Measurements from ENCODE around the gene MTR.

The MTR gene

DNA sequence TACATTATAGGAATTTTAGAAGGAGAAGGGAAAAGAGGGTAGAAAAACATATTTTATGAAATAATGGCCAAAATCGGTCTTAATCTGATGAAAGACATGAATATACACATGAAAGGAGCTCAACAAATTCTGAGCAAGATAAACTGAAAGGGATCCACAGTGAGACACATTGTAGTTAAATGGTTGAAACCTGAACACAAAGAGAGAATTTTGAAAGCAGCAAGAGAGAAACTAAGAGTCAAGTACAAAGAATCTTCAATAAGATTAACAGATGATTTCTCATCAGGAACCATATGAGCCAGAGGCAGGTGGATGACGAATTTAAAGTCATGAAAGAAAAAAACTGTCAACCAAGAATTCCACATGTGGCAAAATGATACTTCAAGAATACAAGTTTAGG, 15.8 kb upstream of the MTR start:
- no peak for FAIRE-seq

DNA sequence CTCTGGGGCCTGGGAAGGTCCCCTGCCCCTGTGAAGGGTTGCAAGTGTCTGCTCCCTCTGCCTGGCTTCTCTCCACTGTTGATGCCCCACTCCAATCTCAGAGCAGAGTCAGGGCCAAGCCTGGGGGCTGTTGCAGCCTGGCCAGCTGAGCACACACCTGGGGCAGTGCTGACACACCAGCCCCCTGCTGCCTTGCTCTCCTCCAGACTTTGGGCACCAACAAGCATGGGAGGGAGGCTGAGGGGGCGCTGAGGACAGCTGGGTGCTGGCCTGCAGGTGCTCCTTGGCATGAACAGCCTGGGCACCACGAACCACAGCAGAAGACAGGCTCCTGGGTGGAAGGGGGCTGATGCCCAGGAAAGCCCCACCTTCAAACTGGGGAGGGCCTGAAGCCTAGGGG, 9.6 kb upstream of the MTR start:
- no peak for FAIRE-seq

DNA sequence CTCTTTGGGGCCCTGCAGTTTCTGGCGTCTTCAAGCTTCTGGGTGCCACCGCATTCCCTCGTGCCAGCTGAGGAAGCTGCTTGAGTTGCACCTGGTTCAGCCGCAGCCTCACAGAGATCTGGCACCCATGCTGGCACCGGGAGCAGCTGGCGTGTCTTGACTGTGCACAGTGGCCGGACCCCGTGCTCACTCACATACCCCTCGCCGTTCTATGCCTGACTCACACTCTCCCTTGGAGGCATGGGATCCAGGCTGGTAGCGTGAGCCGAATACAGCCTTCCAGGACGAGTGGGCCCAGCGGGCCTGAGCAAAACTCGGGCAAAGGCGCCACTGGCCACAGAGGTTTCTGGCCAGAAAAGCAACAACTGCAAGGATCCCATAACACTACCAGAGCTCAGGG, 8.6 kb upstream of the MTR start:
- no peak for FAIRE-seq

- FAIRE-seq, result no peak
Measured at GRCh38 chr1:236794585-236795034, 482 bp upstream of the MTR start.

DNA sequence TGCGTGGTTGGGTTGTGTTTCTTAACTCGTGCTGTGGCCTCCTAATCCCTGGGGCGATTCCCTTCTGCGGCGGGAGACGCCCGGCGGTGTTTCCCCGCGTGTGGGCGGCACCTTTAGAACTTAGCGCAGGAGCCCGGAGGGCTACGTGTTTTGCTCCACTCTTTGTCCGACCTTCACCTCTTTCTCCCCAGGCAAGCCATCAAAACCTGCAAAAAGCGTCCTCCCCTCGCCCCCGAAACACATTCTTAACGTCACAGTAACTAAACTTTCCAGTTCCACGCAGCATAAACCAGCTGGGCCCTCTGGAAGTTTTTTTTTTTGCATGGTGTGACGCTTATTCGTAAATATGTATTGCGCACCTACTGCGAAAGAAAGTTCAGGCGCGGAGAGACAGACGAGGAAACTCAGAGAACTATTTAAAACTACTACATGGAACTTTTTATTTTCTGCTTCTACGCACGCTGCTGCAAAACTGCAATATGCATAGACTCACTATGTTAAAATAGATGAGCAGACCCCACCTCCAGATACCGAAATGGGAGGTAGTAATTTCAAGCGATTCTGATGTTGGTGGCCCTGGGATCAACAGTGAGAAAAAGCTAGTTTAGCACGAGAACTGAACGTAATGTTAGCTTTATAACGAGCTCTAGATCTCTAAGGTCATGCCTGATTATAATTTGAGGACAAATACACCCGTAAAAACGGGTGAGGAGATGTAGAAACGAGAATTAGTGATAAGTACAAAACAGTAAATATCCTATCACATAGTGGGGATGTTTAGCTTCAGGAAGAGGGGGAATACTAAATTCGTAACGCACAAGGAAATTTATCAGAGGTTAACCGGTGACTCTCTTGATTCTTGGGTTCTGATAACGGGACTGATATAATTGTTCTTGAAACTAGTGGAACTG, 920 bp downstream of the MTR start:
- no peak for FAIRE-seq

- no peak for FAIRE-seq
Measured at GRCh38 chr1:236799001-236799400, 3.9 kb downstream of the MTR start.

DNA sequence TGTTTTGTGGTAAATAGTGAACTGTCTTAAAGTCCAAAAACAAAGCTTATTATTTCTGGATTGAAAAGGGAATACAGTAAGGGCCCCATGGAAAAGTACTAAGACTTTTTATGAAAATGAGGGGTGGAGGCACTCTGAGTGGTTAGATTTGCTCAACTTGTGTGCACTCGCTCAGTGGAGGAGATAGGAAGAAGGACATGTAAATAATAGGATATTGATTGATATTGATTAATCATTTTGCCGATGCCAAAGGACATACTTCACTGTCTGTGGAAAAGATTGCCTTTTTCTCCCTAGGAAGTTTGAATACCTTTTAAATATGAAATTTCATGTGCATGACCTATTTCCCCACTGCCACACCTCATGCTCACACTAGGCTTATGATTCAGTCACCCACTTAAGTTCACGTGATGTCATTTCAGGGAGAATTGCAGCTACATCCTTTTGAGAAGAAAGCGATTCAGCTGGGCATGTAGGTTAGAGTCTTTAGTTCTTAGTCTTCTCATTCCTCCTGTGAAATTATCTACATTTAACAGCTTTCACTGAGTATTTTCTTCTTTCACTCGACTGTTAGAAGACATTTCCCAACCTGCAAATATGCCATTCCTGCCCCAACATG, 5.0 kb downstream of the MTR start:
- FAIRE-seq, result no peak

DNA sequence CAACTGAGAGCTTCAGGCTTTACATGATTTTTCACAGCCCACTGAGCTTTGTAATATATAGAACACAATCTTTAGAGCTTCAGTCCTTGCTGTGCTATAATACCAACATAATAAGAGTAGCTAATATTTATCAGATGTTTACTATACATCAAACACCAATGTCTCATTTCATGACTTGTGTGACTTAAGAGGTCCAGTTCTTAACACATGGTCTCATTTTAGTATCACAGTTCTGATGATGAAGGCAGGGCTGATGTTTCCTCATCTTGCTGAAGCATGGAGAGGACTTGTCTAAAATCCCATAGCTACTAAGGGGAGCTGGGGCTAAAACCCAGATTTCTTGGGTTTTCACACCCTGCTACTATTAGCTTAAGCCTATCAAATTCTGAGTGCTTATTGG, 5.5 kb downstream of the MTR start:
- no peak for FAIRE-seq

- no peak for FAIRE-seq
Measured at GRCh38 chr1:236802264-236802663, 7.2 kb downstream of the MTR start.

GRCh38 chr1:236806634-236807033, 11.5 kb downstream of the MTR start:
- FAIRE-seq, result no peak

- no peak for FAIRE-seq
Measured at GRCh38 chr1:236808005-236808404, 12.9 kb downstream of the MTR start.

DNA sequence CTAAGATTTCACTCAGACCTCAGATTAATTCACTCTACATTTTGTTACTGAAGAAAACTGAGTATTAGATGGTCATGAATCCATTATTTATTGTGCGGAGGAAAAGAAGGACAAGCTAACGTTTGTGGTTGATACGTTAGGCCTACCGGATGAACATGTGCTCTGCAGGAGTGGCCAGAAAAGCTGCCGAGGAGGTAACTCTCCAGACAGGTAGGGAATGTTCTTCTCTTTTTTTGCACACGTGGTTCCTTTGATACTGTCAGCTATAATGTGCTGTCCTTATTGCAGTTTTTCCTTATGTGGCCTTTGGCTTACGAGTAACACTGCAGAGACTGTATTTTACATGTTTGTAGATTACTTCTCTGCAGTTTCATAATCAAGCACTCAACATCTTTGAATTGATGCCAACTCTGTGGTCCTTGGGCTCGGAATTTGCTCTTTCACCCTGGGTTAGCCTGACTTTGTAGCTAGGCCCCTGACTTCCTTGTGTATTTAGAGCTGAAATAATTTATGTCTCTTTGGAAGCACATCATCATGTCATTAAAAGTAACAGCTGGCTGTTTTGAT, 13.6 kb downstream of the MTR start:
- no peak for FAIRE-seq

DNA sequence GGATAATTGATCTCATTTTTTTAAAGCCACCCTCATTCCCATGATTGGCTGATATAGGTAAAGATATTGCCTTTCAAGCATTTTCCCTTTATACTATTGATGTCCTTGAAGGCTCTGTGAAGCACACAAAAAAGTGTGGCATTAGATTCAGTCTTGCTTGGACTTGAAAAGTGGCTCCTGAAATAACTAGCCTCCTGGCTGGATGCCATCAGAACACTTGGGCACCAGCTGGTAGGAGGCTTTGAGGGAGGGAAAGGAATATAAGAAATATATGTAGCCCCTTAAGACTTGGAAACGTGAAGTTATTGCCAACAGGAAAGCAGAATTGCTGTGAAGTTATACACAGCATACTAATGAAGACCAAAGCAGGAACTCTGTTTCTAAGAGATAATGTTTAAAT, 14.1 kb downstream of the MTR start:
- FAIRE-seq, result no peak

DNA sequence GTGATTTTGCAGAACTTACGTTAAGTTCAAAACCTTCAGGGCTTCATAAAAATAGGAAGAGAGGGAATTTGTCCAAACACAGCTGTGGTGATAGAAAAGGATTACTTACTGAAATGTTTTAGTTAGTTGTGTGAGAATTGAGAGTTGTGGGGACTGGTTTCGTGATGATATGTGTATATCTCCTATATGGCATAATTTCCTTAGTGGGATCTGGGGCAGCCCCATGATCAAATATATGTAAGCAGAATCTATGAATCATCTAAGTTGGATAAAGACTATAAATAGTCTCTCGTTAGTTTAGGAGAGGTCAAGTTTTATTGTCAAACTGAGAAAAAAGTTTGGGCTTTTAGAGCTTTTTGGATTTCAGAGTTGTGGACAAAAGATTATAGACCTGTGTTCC, 14.9 kb downstream of the MTR start:
- no peak for FAIRE-seq

- no peak for FAIRE-seq
Measured at GRCh38 chr1:236812334-236813030, 17.4 kb downstream of the MTR start.

DNA sequence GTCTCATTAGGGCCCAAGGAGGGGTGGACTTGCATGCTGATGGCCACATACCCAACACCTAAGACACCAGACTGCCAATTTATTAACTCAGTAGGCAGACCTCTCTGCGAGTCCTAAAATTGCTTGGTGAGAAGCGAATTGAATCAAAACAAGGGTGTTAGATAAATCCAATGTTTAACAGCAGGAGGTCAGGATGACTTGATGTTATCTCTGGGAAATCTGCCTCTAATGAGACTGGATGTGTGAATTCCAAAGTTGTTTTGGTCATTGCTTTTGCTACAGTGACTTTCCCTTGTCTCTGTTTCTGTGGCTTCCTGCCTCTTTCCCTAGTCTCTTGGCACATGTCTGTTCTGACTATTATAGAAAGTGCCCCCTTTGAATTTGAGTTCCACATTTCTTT, 20.8 kb downstream of the MTR start:
- no peak for FAIRE-seq

GRCh38 chr1:236819856-236820255, 24.8 kb downstream of the MTR start:
- FAIRE-seq, result no peak

DNA sequence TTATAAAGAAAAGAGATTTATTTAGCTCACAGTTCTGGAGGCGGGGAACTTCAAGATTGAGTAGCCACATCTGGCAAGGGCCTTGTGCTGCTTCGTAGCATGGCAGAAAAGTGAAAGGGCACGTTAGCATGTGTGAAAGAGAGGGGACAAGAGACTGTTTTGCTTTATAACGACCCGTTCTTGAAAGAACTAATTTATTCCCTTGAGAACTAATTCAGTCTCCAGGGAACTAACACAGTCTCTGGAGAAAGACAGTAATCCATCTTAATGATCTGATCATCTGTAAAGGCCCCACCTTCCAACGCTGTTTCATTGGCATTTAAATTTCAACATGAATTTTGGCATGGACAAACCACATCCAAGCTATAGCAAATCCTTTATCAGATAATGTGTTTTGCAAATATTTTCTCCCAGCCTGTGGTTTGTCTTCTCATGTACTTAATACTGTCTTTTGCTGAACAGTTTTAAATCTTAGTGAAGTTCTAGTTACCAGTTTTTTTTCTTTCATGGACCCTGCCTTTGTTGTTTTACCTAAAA, 26.1 kb downstream of the MTR start:
- no peak for FAIRE-seq

GRCh38 chr1:236823559-236823958, 28.5 kb downstream of the MTR start:
- FAIRE-seq, result no peak

GRCh38 chr1:236829085-236829484, 34.0 kb downstream of the MTR start:
- FAIRE-seq, result no peak

DNA sequence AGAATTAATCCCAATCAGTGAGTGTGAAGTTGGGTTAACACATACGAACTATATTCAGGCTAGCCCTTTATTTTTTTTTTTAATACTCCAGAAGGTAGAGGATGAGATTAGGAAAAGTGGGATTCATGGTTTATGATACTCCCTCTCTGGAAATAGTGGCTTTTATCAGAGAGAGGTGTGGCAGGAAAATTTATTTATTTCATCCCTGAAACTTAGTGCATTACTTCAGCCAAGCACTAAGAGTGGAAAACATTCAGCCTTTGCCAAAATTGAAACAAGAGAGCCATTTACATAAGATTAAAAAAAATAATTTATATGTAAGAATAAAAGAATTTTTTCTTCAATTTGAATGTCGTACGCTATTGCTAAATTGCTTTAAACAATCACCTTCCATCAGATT, 35.0 kb downstream of the MTR start:
- FAIRE-seq, result no peak

GRCh38 chr1:236830560-236830959, 35.5 kb downstream of the MTR start:
- FAIRE-seq, result no peak

GRCh38 chr1:236833575-236833974, 38.5 kb downstream of the MTR start:
- FAIRE-seq, result no peak
